Glutamatergic neuron (in vitro differentiated cells): ENCODE results near the gene ADAMTS9. TPM values are rescaled to one million over a fixed set of nuclear protein-coding genes. Genes with fewer than 3 reads are reported as not detected.

Source experiments
- DNase-seq: peaks from one replicate; pipeline ENCODE4 v3.0.0; 2022
- H3K27ac Mint-ChIP-seq: one replicate; pipeline ENCODE4 v1.8.0; 2020; ENCODE audit warnings: mild to moderate bottlenecking, mixed read lengths, inconsistent platforms; ENCODE audit not compliant: unreplicated experiment
- H3K27me3 Mint-ChIP-seq: one replicate; pipeline ENCODE4 v1.8.0; 2020; ENCODE audit warnings: mild to moderate bottlenecking, moderate library complexity, mixed read lengths, inconsistent platforms; ENCODE audit not compliant: unreplicated experiment
- H3K36me3 Mint-ChIP-seq: one replicate; pipeline ENCODE4 v1.8.0; 2020; ENCODE audit warnings: mild to moderate bottlenecking, mixed read lengths, inconsistent platforms; ENCODE audit not compliant: unreplicated experiment
- H3K4me1 Mint-ChIP-seq: one replicate; pipeline ENCODE4 v1.8.0; 2020; ENCODE audit warnings: mild to moderate bottlenecking, low read depth, mixed read lengths, inconsistent platforms; ENCODE audit not compliant: unreplicated experiment
- H3K4me3 Mint-ChIP-seq: one replicate; pipeline ENCODE4 v1.8.0; 2020; ENCODE audit warnings: mild to moderate bottlenecking, mixed read lengths, inconsistent platforms; ENCODE audit not compliant: unreplicated experiment
- H3K9me3 Mint-ChIP-seq: one replicate; pipeline ENCODE4 v1.8.0; 2020; ENCODE audit warnings: mild to moderate bottlenecking, moderate library complexity, mixed read lengths, inconsistent platforms; ENCODE audit not compliant: unreplicated experiment
- total RNA-seq: library from RNA; stranded (reverse); fragmentation: NEBNext Ultra II Directional; extraction: Animal tissue kit (Norgen Biotek cat#: 25700); gene quantifications from one replicate; pipeline ENCODE4 v1.2.1, GENCODE V29; 2021; ENCODE audit not compliant: unreplicated experiment
- TF ChIP-seq, protein P1 (sequence below): fragments of 200-600 bp; sonication (generic); IDR thresholded peaks from one replicate; pipeline ENCODE4 v1.5.0; 2021; ENCODE audit not compliant: partially characterized antibody, unreplicated experiment

The ADAMTS9 gene
- total RNA-seq, 1 donor from 2014 or later: 2.3 TPM

DNA sequence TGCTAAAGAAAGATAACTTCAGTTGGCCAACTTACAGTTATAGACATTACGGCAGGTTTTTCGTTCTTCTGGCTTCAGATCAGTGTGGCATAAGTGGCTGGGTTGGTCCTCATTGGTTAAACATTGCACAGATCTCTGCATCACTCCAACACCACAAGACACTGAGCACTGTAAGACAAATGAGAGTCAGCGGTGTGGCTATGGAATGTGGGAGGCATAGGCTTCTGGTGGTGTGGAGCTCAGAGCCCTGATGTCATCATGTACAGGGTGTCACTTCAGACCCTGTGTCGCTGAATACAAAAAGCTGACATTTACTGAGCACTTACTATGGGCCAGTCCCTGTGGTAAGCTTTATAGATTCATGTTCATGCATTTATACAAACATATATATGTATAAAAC lies 146.0 kb downstream of the ADAMTS9 start:
- Mint-ChIP-seq H3K27me3 (no peaks in the 10 kb centered on the region), H3K9me3 (peaks cover 3% of the 10 kb centered on the region), H3K4me1 (peaks cover 9% of the 10 kb centered on the region), H3K27ac (no peak overlapping the region), H3K4me3 (no peak overlapping the region), H3K36me3 (no peaks in the 10 kb centered on the region)
- TF ChIP-seq, protein P1, sequence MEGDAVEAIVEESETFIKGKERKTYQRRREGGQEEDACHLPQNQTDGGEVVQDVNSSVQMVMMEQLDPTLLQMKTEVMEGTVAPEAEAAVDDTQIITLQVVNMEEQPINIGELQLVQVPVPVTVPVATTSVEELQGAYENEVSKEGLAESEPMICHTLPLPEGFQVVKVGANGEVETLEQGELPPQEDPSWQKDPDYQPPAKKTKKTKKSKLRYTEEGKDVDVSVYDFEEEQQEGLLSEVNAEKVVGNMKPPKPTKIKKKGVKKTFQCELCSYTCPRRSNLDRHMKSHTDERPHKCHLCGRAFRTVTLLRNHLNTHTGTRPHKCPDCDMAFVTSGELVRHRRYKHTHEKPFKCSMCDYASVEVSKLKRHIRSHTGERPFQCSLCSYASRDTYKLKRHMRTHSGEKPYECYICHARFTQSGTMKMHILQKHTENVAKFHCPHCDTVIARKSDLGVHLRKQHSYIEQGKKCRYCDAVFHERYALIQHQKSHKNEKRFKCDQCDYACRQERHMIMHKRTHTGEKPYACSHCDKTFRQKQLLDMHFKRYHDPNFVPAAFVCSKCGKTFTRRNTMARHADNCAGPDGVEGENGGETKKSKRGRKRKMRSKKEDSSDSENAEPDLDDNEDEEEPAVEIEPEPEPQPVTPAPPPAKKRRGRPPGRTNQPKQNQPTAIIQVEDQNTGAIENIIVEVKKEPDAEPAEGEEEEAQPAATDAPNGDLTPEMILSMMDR: no peak
- DNase-seq: no peak

- Mint-ChIP-seq H3K27me3 (no peaks in the 10 kb centered on the region), H3K36me3 (no peaks in the 10 kb centered on the region), H3K4me1 (peaks cover 9% of the 10 kb centered on the region), H3K9me3 (peaks cover 2% of the 10 kb centered on the region), H3K4me3 (no peak overlapping the region), H3K27ac (no peak overlapping the region)
- TF ChIP-seq, protein P1: no peak
- no peak for DNase-seq
These were observed 148.2 kb downstream of the ADAMTS9 start for GRCh38 chr3:64539451-64540196.

DNA sequence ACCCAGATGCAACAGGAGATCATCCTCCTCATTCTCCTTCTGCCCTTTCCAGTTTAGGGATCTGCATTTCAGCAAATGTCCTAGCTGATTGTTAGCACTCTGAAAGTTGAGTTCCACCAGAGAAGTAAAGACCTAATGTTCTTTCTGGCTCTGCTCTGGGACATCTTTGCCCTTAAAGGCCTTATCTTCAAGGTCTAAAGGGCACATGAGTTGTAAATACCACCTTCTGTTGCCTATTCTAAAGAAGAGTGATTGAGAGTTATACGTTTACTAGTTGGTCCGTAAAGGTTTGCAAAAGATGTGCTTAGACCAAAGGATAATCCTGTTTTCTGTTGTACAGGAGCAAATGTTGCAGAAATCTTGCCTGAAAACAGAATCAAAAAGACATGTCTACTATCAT lies 151.6 kb downstream of the ADAMTS9 start:
- TF ChIP-seq, protein P1: no peak
- H3K4me1 Mint-ChIP-seq: peaks cover 21% of the 10 kb centered on the region
- H3K4me3 Mint-ChIP-seq: no peak overlapping the region
- no peak for DNase-seq
- H3K27ac Mint-ChIP-seq: no peak overlapping the region
- H3K27me3 Mint-ChIP-seq: no peaks in the 10 kb centered on the region
- H3K9me3 Mint-ChIP-seq: no peaks in the 10 kb centered on the region
- no peaks in the 10 kb centered on the region for H3K36me3 Mint-ChIP-seq

GRCh38 chr3:64533617-64534317 lies 154.0 kb downstream of the ADAMTS9 start:
- TF ChIP-seq, protein P1: peak; percentile 89
- Mint-ChIP-seq H3K4me3 (peak overlapping the region; percentile 56), H3K27me3 (no peaks in the 10 kb centered on the region), H3K27ac (no peak overlapping the region), H3K36me3 (no peaks in the 10 kb centered on the region), H3K4me1 (peaks cover 14% of the 10 kb centered on the region), H3K9me3 (no peaks in the 10 kb centered on the region)
- peak; percentile 92 for DNase-seq
